GM23248 (cell line): ENCODE data around the gene IFNA21. TPM values are rescaled to one million over a fixed set of nuclear protein-coding genes. Genes with fewer than 3 reads are reported as not detected.
"Not testable (repeated sequence)": the region's sequence is repeated elsewhere in the genome, so short reads cannot be mapped to it uniquely, and the experiment has no call there.

Experiments used
- DNase-seq: peaks from one replicate; pipeline ENCODE4 v3.0.0-alpha.2; 2015
- H2AFZ ChIP-seq: fragments of 200-600 bp; sonication (generic); 2 replicates; pipeline ENCODE4 v1.6.1; 2016; ENCODE audit warnings: antibody characterized with exemption
- H3F3A ChIP-seq: fragments of 200-600 bp; sonication (generic); 2 replicates; pipeline ENCODE4 v1.6.1; 2016; ENCODE audit warnings: mild to moderate bottlenecking, antibody characterized with exemption, mixed run types; ENCODE audit not compliant: insufficient read depth
- H3K27ac ChIP-seq: fragments of 200-600 bp; sonication (generic); 2 replicates; pipeline ENCODE4 v1.5.1; 2016; ENCODE audit warnings: mild to moderate bottlenecking
- H3K27me3 ChIP-seq: fragments of 200-600 bp; sonication (generic); replicated peaks from 2 replicates; pipeline ENCODE4 v1.6.1; 2016; ENCODE audit warnings: mild to moderate bottlenecking; ENCODE audit not compliant: insufficient read depth
- H3K36me3 ChIP-seq: fragments of 200-600 bp; sonication (generic); 2 replicates; pipeline ENCODE4 v1.6.1; 2016; ENCODE audit warnings: low read depth, mild to moderate bottlenecking
- H3K4me1 ChIP-seq: fragments of 200-600 bp; sonication (generic); 2 replicates; pipeline ENCODE4 v1.6.1; 2016; ENCODE audit warnings: mild to moderate bottlenecking; ENCODE audit not compliant: insufficient read depth
- H3K4me2 ChIP-seq: fragments of 200-600 bp; sonication (generic); one replicate; pipeline ENCODE4 v1.6.1; 2016; ENCODE audit warnings: mild to moderate bottlenecking; ENCODE audit not compliant: unreplicated experiment
- H3K4me3 ChIP-seq: fragments of 200-600 bp; sonication (generic); 2 replicates; pipeline ENCODE4 v1.5.1; 2016; ENCODE audit warnings: mild to moderate bottlenecking
- H3K79me2 ChIP-seq: fragments of 200-600 bp; sonication (generic); 2 replicates; pipeline ENCODE4 v1.6.1; 2016; ENCODE audit warnings: mild to moderate bottlenecking; ENCODE audit not compliant: insufficient read depth
- H3K9ac ChIP-seq: fragments of 200-600 bp; sonication (generic); 2 replicates; pipeline ENCODE4 v1.6.1; 2016; ENCODE audit warnings: mild to moderate bottlenecking
- H3K9me2 ChIP-seq: fragments of 200-600 bp; sonication (generic); 2 replicates; pipeline ENCODE4 v1.6.1; 2016; ENCODE audit warnings: mixed run types, mild to moderate bottlenecking, moderate library complexity; ENCODE audit not compliant: insufficient read depth
- H3K9me3 ChIP-seq: fragments of 200-600 bp; sonication (generic); one replicate; pipeline ENCODE4 v1.6.1; 2017; ENCODE audit warnings: low read depth
- H4K20me1 ChIP-seq: fragments of 200-600 bp; sonication (generic); 2 replicates; pipeline ENCODE4 v1.6.0; 2016; ENCODE audit not compliant: insufficient read depth
- EZH2 ChIP-seq: fragments of 200-600 bp; sonication (generic); IDR thresholded peaks from 2 replicates; pipeline ENCODE4 v1.6.1; 2018; ENCODE audit warnings: antibody characterized with exemption, mild to moderate bottlenecking; ENCODE audit not compliant: insufficient read depth, poor library complexity, severe bottlenecking
- EZH2phosphoT487 ChIP-seq: fragments of 200-600 bp; sonication (generic); IDR thresholded peaks from 2 replicates; pipeline ENCODE4 v1.6.1; 2018; ENCODE audit warnings: antibody characterized with exemption, moderate library complexity, mild to moderate bottlenecking, low read depth; ENCODE audit not compliant: insufficient read depth
- WGBS, 2 experiments: methylation state at CpG; one replicate each; pipeline ENCODE4 v1.1.6; 2015 to 2017; ENCODE audit warnings: low lambda C conversion rate in 2 of 2, low coverage in 1 of 2; ENCODE audit errors: missing lambda C conversion rate in 2 of 2; 5-methylcytosine and 5-hydroxymethylcytosine counted together
- in situ Hi-C: fragments of 300-500 bp; cut with MboI; formaldehyde crosslinking; loops from 2 replicates; pipeline ENCODE4 v1.15.0; 2020
- polyA plus RNA-seq: library from polyadenylated mRNA; unstranded; fragments of >200 nt; fragmentation: Nextera tagmentation; extraction: Ambion mirVana; gene quantifications from 2 replicates; pipeline ENCODE4 v1.2.1, GENCODE V29; 2016
- total RNA-seq: library from RNA; depleted of rRNA; stranded (reverse); fragments of >200 nt; shearing (Covaris generic); gene quantifications from 2 replicates; pipeline ENCODE4 v1.2.3, GENCODE V29; 2014; rRNA removed

The IFNA21 gene
- not detected in 2 replicates for total RNA-seq
- not detected in 2 replicates for polyA plus RNA-seq

DNA sequence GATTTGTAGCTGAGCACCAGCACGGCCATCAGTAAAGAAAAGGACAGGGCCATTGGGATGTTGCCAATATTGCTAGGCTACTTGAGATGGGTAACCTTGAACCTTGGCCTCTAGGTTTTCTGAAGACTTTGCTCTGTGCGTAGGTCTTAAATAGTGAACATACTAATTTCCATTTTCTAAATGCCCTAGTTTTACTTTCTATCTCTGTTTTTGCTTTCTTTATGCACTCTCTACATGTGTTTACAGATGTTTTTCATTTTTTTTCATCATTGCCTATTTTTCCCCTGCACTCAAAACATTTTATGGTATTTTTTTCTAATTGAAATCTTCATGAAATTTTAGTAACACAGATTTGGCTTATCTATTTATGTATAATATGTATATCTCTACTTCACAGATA lies at the start of gene IFNA21:
Gene IFNA21, minus strand, starts transcription at position 101 of the 400 bp plus-strand sequence. Its CDS starts 48 bp downstream, at position 53.
- H3K9ac ChIP-seq, H3K27ac ChIP-seq, H3K9me2 ChIP-seq, in situ Hi-C loops, H3K9me3 ChIP-seq, H3K36me3 ChIP-seq, H4K20me1 ChIP-seq, H3K27me3 ChIP-seq, H3K4me3 ChIP-seq, H3K79me2 ChIP-seq, H3K4me1 ChIP-seq, H3F3A ChIP-seq, DNase-seq, H2AFZ ChIP-seq, H3K4me2 ChIP-seq: not testable (repeated sequence)
- WGBS, 2 experiments, result 25 to 36% methylated on average over 2 of the region's 2 CpGs

DNA sequence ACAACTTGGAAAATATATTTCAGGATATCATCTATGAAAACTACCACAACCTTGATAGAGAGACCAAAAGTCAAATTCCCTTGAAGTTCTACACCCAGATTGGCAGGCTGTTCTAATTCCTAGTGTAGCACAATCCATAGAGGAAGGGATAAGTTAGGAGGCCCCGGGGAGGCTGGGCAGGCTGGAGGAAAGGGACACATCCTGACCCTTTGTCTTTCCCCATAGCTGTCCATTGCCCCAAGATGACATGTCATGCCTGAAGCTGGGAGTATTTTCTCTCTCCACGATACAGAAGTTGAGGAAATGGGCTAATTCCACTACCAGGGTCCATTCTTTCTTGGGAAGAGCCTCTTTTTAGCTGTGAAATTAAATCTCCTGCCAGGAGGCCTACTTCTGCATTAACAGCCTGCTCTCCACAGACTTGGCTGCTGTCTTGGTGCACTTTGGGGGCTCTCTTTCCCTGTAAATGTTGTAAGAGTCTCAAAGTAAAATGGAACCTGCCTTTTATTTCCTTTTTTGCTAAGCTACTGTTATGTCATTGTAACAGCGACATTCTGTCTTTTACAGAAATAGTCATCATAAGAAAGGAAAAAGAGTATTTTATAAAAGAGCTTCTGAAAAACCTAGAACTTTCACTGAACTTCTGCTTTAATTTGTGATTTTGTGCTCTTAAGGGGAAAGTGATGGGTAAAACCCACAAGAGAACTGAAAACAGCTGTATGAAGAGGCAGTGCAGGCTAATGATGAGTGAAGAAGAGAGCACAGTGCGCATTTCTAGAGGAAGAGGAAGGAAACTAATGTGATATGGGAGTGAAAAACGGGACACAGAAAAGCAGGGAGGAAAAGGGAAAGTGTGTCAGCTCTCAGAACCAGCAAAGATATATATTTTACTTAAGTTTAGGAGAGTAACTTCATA lies 47.2 kb upstream of the IFNA21 start:
- H3K9me2 ChIP-seq, H3K4me3 ChIP-seq, H3K4me2 ChIP-seq, H2AFZ ChIP-seq, H3K79me2 ChIP-seq, H3K36me3 ChIP-seq, H3K4me1 ChIP-seq, H4K20me1 ChIP-seq, H3K27ac ChIP-seq, H3K9ac ChIP-seq, H3K9me3 ChIP-seq, in situ Hi-C loops, H3F3A ChIP-seq: not testable (repeated sequence)
- DNase-seq, result peak; percentile 16
- peaks cover 16% of the 10 kb centered on the region for H3K27me3 ChIP-seq
- WGBS, 2 experiments, result 16 to 24% methylated on average over 4 of the region's 5 CpGs

DNA sequence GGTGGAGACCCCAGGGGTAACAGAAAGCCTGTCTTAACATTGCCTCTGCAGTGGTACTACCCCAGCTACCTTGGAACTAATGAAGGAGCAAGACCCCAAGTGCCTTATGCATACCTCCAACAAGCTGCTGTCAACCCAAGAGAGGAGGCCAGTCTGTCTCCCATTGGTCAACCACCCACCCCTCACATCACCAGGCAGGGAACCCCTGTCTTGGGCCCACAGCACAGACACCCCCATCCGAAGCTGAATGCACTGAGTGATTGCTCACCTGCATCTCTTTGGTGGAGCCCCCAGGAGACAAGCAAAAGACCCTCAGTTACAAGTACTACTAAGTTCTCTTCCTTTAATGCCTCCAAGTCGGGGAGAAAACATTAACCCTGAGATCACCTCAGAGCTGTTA lies 45.7 kb upstream of the IFNA21 start:
- H3K9ac ChIP-seq, H3F3A ChIP-seq, H3K4me3 ChIP-seq, in situ Hi-C loops, H3K9me3 ChIP-seq, H3K4me2 ChIP-seq, H3K79me2 ChIP-seq, H3K27ac ChIP-seq, DNase-seq, H2AFZ ChIP-seq, H3K9me2 ChIP-seq, H3K36me3 ChIP-seq, H4K20me1 ChIP-seq, H3K4me1 ChIP-seq: not testable (repeated sequence)
- H3K27me3 ChIP-seq, result peaks cover 20% of the 10 kb centered on the region
- WGBS, 2 experiments, result 13 to 24% methylated on average over 2 of the region's 2 CpGs

DNA sequence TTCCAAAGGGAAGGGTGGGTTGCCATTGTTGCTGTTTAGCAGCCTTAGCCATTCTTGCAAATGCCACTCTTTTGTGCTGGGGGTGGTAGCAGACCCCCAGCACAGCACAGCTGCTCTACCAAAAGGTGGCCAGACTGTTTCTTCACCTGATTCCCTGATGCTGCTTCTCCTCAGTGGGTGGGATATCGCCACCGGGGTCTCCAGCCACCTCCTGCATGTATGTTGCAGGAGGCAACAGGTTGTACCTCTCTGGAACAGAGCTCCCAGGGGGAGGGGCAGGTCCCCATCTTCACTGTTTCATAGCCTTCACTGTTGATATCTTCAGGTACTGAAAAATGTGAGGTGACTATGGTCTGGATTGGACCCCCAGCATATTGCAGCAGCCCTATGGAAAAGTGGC lies 44.3 kb upstream of the IFNA21 start:
- in situ Hi-C loops, result not testable (repeated sequence)

DNA sequence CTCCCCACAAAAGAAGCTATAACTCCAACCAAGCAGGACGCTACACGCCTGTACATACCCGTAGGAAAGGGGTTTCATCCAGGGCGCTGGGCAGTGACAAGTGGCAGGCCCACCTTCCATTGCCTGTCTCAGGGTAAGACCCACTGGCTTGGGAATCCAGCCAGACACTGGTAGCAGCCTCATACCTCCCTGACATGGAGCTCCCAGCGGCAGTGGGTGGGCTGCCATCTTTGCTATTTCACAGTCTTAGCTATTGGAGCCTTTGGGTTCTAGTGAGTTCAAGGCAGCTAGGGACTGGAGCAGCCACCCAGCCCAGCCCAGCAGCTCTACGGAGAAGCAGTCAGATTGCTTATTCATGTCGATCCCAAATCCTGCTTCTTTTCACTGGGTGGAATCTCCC lies 43.9 kb upstream of the IFNA21 start:
- Histone ChIP-seq H2AFZ (no peak overlapping the region), H3K79me2 (no peaks in the 10 kb centered on the region), H3K27me3 (peaks cover 15% of the 10 kb centered on the region; the same call in 1 of the 2 replicates), H3K4me2 (no peak overlapping the region), H3K36me3 (no peaks in the 10 kb centered on the region), H3K27ac (no peak overlapping the region), H4K20me1 (no peaks in the 10 kb centered on the region), H3K4me1 (no peaks in the 10 kb centered on the region), H3K9me3 (no peaks in the 10 kb centered on the region), H3K4me3 (no peak overlapping the region), H3F3A (no peaks in the 10 kb centered on the region), H3K9me2 (no peaks in the 10 kb centered on the region), H3K9ac (no peak overlapping the region)
- in situ Hi-C loops, result no loop called here
- TF ChIP-seq EZH2 (no peak), EZH2phosphoT487 (no peak)
- DNase-seq, result no peak
- WGBS, 2 experiments, result 56 to 57% methylated on average over 7 of the region's 7 CpGs

More for the DNA sequence above, 44.3 kb upstream of the IFNA21 start:
- not testable (repeated sequence) for H3K9me2 ChIP-seq, H3K4me3 ChIP-seq, H3K79me2 ChIP-seq, H3F3A ChIP-seq, H3K9me3 ChIP-seq, DNase-seq, H3K4me2 ChIP-seq, H3K4me1 ChIP-seq, H2AFZ ChIP-seq, H3K27ac ChIP-seq, H4K20me1 ChIP-seq, H3K36me3 ChIP-seq, H3K9ac ChIP-seq
- H3K27me3 ChIP-seq, result peaks cover 16% of the 10 kb centered on the region
- WGBS, 2 experiments, result 68 to 76% methylated on average over 2 of the region's 2 CpGs

DNA sequence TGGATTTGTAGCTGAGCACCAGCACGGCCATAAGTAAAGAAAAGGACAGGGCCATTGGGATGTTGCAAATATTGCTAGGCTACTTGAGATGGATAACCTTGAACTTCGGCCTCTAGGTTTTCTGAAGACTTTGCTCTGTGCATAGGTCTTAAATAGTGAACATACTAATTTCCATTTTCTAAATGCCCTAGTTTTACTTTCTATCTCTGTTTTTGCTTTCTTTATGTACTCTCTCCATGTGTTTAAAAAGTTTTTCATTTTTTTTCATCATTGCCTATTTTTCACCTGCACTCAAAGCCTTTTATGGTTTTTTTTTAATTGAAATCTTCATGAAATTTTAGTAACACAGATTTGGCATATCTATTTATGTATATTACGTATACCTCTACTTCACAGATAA lies 40.6 kb upstream of the IFNA21 start, which contains the start of gene IFNA10:
Gene IFNA10, minus strand, starts transcription at position 101 of the 400 bp plus-strand sequence. Its CDS starts 46 bp downstream, at position 55.
- peaks cover 30% of the 10 kb centered on the region for H3K27me3 ChIP-seq
- H3K9me3 ChIP-seq, H4K20me1 ChIP-seq, H3K4me1 ChIP-seq, H3K9me2 ChIP-seq, H3K79me2 ChIP-seq, H3F3A ChIP-seq, H3K4me2 ChIP-seq, DNase-seq, H3K9ac ChIP-seq, in situ Hi-C loops, H2AFZ ChIP-seq, H3K27ac ChIP-seq, H3K4me3 ChIP-seq, H3K36me3 ChIP-seq: not testable (repeated sequence)
- WGBS, 2 experiments, result 36 to 44% methylated on average over 3 of the region's 3 CpGs
